ENCODE measurements around the gene ATXN2. TPM values are rescaled to one million over a fixed set of nuclear protein-coding genes. Genes with fewer than 3 reads are reported as not detected.

The ATXN2 gene
- total and polyA plus RNA-seq, 3 experiments from 2014 or later: 27.7 to 44.9 (median 39.9) TPM

GRCh38 chr12:111413442-111414086 lies 185.6 kb downstream of the ATXN2 start:
- ChIA-PET CTCF (interaction anchor here (0.9 to 27.8 kb wide), 7 partner anchors 9 to 35 kb away, joined by 3 to 1032 read pairs (median 6); no protein-coding TSS in a partner anchor), POLR2A (interaction anchor here (0.8 kb wide), 1 partner anchor 31 kb away, joined by 4 read pairs; no protein-coding TSS in a partner anchor)
- Histone ChIP-seq H3K27ac (ENCODE audit: low read depth, low read length) (no peak overlapping the region), H3K4me3 (ENCODE audit: low read length) (no peak overlapping the region), H3K9me3 (ENCODE audit: low read length) (no peaks in the 10 kb centered on the region), H3K36me3 (ENCODE audit: insufficient read depth, low read length) (no peaks in the 10 kb centered on the region), H3K27me3 (ENCODE audit: insufficient read depth, low read length, poor library complexity, severe bottlenecking) (no peaks in the 10 kb centered on the region), H3K4me1 (ENCODE audit: insufficient read depth, low read length) (peaks cover 65% of the 10 kb centered on the region)
- Mint-ChIP-seq H3K27me3 (no peaks in the 10 kb centered on the region), H3K4me1 (peaks cover 63 to 82% (median 71%) of the 10 kb centered on the region in 3 donors), H3K27ac (peak overlapping the region; percentile 55 to 98 (median 92)), H3K36me3 (peaks cover 0 to 27% (median 11%) of the 10 kb centered on the region in 3 donors), H3K4me3 (peak overlapping the region in 3 of 7 donors; percentile 21 to 33 (median 25)), H3K9me3 (no peaks in the 10 kb centered on the region)
- no peak for DNase-seq

GRCh38 chr12:111412830-111413441 lies 186.2 kb downstream of the ATXN2 start:
- no peaks in the 10 kb centered on the region for H3K27me3 Mint-ChIP-seq
- POLR2A ChIA-PET: interaction anchor here (1.1 to 3.3 kb wide), 3 partner anchors 19 to 32 kb away, joined by 3 to 17 read pairs (median 8); no protein-coding TSS in a partner anchor
- DNase-seq: no peak
- H3K27ac Mint-ChIP-seq: peak overlapping the region; percentile 55 to 98 (median 92)
- no peaks in the 10 kb centered on the region for H3K9me3 Mint-ChIP-seq
- no peak overlapping the region for H3K4me3 ChIP-seq (ENCODE audit: low read length)
- no peak overlapping the region for H3K27ac ChIP-seq (ENCODE audit: low read depth, low read length)
- no peaks in the 10 kb centered on the region for H3K36me3 ChIP-seq (ENCODE audit: insufficient read depth, low read length)
- H3K4me1 ChIP-seq (ENCODE audit: insufficient read depth, low read length): peaks cover 71% of the 10 kb centered on the region
- CTCF ChIA-PET: interaction anchor here (1.0 to 27.8 kb wide), 7 partner anchors 9 to 36 kb away, joined by 3 to 1032 read pairs (median 6); no protein-coding TSS in a partner anchor
- H3K27me3 ChIP-seq (ENCODE audit: insufficient read depth, low read length, poor library complexity, severe bottlenecking): no peaks in the 10 kb centered on the region
- H3K4me3 Mint-ChIP-seq: peak overlapping the region; percentile 14 to 78 (median 37)
- H3K36me3 Mint-ChIP-seq: peaks cover 0 to 27% (median 11%) of the 10 kb centered on the region in 3 donors
- peaks cover 69 to 88% (median 78%) of the 10 kb centered on the region in 3 donors for H3K4me1 Mint-ChIP-seq
- H3K9me3 ChIP-seq (ENCODE audit: low read length): no peaks in the 10 kb centered on the region

- Mint-ChIP-seq H3K4me3 (peak overlapping the region in 6 of 7 donors; percentile 37 to 78 (median 65)), H3K27ac (peak overlapping the region; percentile 76 to 98 (median 92))
These were observed 186.9 kb downstream of the ATXN2 start for GRCh38 chr12:111412007-111412829.

GRCh38 chr12:111411185-111411764 lies 187.8 kb downstream of the ATXN2 start:
- Mint-ChIP-seq H3K36me3 (peaks cover 0 to 19% (median 11%) of the 10 kb centered on the region in 3 donors), H3K27ac (peak overlapping the region; percentile 39 to 98 (median 90)), H3K27me3 (no peaks in the 10 kb centered on the region), H3K4me1 (peaks cover 74 to 93% (median 76%) of the 10 kb centered on the region in 3 donors), H3K9me3 (no peaks in the 10 kb centered on the region), H3K4me3 (peak overlapping the region in 6 of 7 donors; percentile 26 to 78 (median 59))
- ChIA-PET CTCF (interaction anchor here (0.9 to 27.8 kb wide), 4 partner anchors 10 to 37 kb away, joined by 4 to 1032 read pairs (median 18); no protein-coding TSS in a partner anchor), POLR2A (interaction anchor here (1.0 to 3.3 kb wide), 3 partner anchors 14 to 34 kb away, joined by 4 to 17 read pairs (median 8); no protein-coding TSS in a partner anchor)
- H3K9me3 ChIP-seq (ENCODE audit: low read length): no peaks in the 10 kb centered on the region
- H3K4me1 ChIP-seq (ENCODE audit: insufficient read depth, low read length): peaks cover 83% of the 10 kb centered on the region
- peak overlapping the region; percentile 51 for H3K27ac ChIP-seq (ENCODE audit: low read depth, low read length)
- H3K27me3 ChIP-seq (ENCODE audit: insufficient read depth, low read length, poor library complexity, severe bottlenecking): no peaks in the 10 kb centered on the region
- no peak overlapping the region for H3K4me3 ChIP-seq (ENCODE audit: low read length)
- no peaks in the 10 kb centered on the region for H3K36me3 ChIP-seq (ENCODE audit: insufficient read depth, low read length)
- DNase-seq: no peak

More at GRCh38 chr12:111412007-111412829, 186.9 kb downstream of the ATXN2 start:
- Mint-ChIP-seq H3K9me3 (no peaks in the 10 kb centered on the region), H3K36me3 (peaks cover 0 to 23% (median 11%) of the 10 kb centered on the region in 3 donors), H3K4me1 (peaks cover 74 to 93% (median 83%) of the 10 kb centered on the region in 3 donors), H3K27me3 (no peaks in the 10 kb centered on the region)
- no peaks in the 10 kb centered on the region for H3K9me3 ChIP-seq (ENCODE audit: low read length)
- no peaks in the 10 kb centered on the region for H3K36me3 ChIP-seq (ENCODE audit: insufficient read depth, low read length)
- CTCF ChIA-PET: interaction anchor here (0.6 to 27.8 kb wide), 8 partner anchors 8 to 55 kb away, joined by 3 to 1032 read pairs (median 5); no protein-coding TSS in a partner anchor
- no peak for DNase-seq
- H3K4me3 ChIP-seq (ENCODE audit: low read length): no peak overlapping the region
- H3K4me1 ChIP-seq (ENCODE audit: insufficient read depth, low read length): peaks cover 78% of the 10 kb centered on the region
- H3K27ac ChIP-seq (ENCODE audit: low read depth, low read length): peak overlapping the region; percentile 24
- no peaks in the 10 kb centered on the region for H3K27me3 ChIP-seq (ENCODE audit: insufficient read depth, low read length, poor library complexity, severe bottlenecking)
- POLR2A ChIA-PET: interaction anchor here (1.0 to 3.3 kb wide), 4 partner anchors 13 to 33 kb away, joined by 3 to 17 read pairs (median 6); no protein-coding TSS in a partner anchor

- Histone ChIP-seq H3K27ac (ENCODE audit: low read depth, low read length) (peak overlapping the region; percentile 51), H3K36me3 (ENCODE audit: insufficient read depth, low read length) (no peaks in the 10 kb centered on the region), H3K4me3 (ENCODE audit: low read length) (no peak overlapping the region), H3K27me3 (ENCODE audit: insufficient read depth, low read length, poor library complexity, severe bottlenecking) (no peaks in the 10 kb centered on the region), H3K9me3 (ENCODE audit: low read length) (no peaks in the 10 kb centered on the region), H3K4me1 (ENCODE audit: insufficient read depth, low read length) (peaks cover 83% of the 10 kb centered on the region)
- CTCF ChIA-PET: interaction anchor here (0.9 to 27.8 kb wide), 4 partner anchors 14 to 38 kb away, joined by 3 to 1032 read pairs (median 18); no protein-coding TSS in a partner anchor
- Mint-ChIP-seq H3K27me3 (no peaks in the 10 kb centered on the region), H3K4me3 (peak overlapping the region; percentile 26 to 78 (median 53)), H3K9me3 (no peaks in the 10 kb centered on the region), H3K36me3 (peaks cover 0 to 17% (median 11%) of the 10 kb centered on the region in 3 donors), H3K4me1 (peaks cover 72 to 90% (median 72%) of the 10 kb centered on the region in 3 donors), H3K27ac (peak overlapping the region; percentile 67 to 98 (median 90))
- DNase-seq: no peak
- POLR2A ChIA-PET: interaction anchor here (3.2 to 3.3 kb wide), 2 partner anchors 20 to 24 kb away, joined by 17 to 24 read pairs; no protein-coding TSS in a partner anchor
These were observed 188.5 kb downstream of the ATXN2 start for GRCh38 chr12:111410431-111411184.

- ChIA-PET POLR2A (interaction anchor here (0.7 to 3.3 kb wide), 4 partner anchors 14 to 25 kb away, joined by 3 to 24 read pairs (median 10); no protein-coding TSS in a partner anchor), CTCF (interaction anchor here (1.1 to 27.8 kb wide), 3 partner anchors 13 to 39 kb away, joined by 3 to 1032 read pairs (median 32); no protein-coding TSS in a partner anchor)
- Histone ChIP-seq H3K4me1 (ENCODE audit: insufficient read depth, low read length) (peaks cover 83% of the 10 kb centered on the region), H3K36me3 (ENCODE audit: insufficient read depth, low read length) (no peaks in the 10 kb centered on the region), H3K27me3 (ENCODE audit: insufficient read depth, low read length, poor library complexity, severe bottlenecking) (no peaks in the 10 kb centered on the region), H3K27ac (ENCODE audit: low read depth, low read length) (peak overlapping the region; percentile 17), H3K4me3 (ENCODE audit: low read length) (peak overlapping the region; percentile 81), H3K9me3 (ENCODE audit: low read length) (no peaks in the 10 kb centered on the region)
- Mint-ChIP-seq H3K27me3 (no peaks in the 10 kb centered on the region), H3K36me3 (peaks cover 0 to 14% (median 8%) of the 10 kb centered on the region in 3 donors), H3K27ac (peak overlapping the region; percentile 67 to 98 (median 92)), H3K9me3 (no peaks in the 10 kb centered on the region), H3K4me1 (peaks cover 68 to 91% (median 70%) of the 10 kb centered on the region in 3 donors), H3K4me3 (peak overlapping the region; percentile 41 to 94 (median 87))
- DNase-seq: peak in 1 of 5 donors; percentile 31
These were observed 189.2 kb downstream of the ATXN2 start for GRCh38 chr12:111409780-111410430.

All from CD8-positive, alpha-beta memory T cell (primary cell).